Activated CD4-positive, alpha-beta T cell treated with anti-CD3 and anti-CD28 coated beads, Interleukin-10, Interleukin-2, amounts not matched to agents 100 ng/mL and 50 ng/mL, durations not matched to agents 16 hours and 8 hours (primary cell): ENCODE data around the gene CPNE2.
"Not testable (repeated sequence)": the region's sequence is repeated elsewhere in the genome, so short reads cannot be mapped to it uniquely, and the experiment has no call there.

ENCODE experiments used
- DNase-seq: peaks from one replicate; pipeline ENCODE4 v3.0.0-alpha.2; 2020

Gene CPNE2

DNA sequence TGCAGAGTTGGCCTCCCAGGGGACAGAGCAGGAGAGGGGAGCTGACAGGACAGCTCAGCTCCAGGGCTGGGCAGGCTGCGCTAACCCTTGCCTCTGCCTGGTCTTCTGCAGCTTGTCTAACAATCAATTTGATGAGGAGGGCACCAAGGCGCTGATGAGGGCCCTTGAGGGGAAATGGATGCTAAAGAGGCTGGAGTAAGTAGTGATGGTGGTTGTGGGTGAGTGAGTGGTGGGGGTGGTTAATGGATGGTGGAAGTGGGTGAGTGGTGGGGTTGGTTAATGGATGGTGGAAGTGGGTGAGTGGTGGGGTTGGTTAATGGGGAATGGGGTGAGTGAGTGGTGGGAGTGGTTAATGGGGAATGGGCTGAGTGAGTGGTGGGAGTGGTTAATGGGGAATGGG, 22.0 kb upstream of the CPNE2 start:
- no peak for DNase-seq

DNA sequence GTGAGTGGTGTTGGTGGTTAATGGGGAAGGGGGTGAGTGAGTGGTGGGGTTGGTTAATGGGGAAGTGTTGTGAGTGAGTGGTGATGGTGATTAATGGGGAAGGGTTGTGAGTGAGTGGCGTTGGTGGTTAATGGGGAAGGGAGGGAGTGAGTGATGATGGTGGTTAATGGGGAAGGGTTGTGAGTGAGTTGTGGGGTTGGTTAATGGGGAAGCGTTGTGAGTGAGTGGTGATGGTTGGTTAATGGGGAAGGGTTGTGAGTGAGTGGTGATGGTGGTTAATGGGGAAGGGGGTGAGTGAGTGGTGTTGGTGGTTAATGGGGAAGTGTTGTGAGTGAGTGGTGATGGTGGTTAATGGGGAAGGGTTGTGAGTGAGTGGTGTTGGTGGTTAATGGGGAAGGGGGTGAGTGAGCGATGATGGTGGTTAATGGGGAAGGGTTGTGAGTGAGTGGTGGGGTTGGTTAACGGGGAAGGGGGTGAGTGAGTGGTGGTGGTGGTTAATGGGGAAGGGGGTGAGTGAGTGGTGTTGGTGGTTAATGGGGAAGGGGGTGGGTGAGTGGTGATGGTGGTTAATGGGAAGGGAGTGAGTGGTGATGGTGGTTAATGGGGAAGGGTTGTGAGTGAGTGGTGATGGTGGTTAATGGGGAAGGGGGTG, 21.2 kb upstream of the CPNE2 start:
- DNase-seq: not testable (repeated sequence)

DNA sequence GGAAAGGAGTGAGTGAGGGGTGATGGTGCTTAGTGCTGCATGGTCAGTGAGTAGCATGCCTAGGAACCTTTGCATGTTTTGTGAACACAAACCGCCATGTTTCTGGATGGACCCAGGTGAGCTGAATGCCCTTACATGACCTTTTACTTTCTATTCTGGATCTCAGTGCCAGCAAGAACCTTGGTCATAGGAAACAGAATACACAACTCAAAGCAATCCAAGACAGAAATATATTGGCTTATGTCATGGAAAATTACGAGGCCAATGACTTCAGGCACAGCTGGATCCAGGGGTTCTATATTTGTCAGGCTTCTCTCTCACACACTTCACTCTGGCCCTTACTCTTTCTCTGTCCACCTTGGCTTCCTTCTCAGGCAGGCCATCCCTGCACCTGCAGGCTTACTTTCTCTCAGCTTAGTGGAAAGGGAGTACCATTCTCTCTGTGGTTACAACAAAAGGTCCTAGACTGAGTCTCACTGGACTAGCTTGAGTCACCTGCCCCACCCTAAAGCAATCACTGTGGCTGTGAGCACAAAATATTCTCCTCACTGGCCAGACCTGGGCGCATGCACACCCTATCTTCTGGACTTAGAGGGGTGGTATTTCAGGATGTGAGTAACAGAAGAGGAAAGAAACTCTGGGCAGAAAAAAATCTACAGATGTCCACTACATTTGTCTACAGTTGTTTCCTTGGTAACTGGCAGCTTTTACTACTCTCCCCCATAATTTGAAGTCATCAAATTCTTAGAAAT, 20.4 kb upstream of the CPNE2 start:
- no peak for DNase-seq

DNA sequence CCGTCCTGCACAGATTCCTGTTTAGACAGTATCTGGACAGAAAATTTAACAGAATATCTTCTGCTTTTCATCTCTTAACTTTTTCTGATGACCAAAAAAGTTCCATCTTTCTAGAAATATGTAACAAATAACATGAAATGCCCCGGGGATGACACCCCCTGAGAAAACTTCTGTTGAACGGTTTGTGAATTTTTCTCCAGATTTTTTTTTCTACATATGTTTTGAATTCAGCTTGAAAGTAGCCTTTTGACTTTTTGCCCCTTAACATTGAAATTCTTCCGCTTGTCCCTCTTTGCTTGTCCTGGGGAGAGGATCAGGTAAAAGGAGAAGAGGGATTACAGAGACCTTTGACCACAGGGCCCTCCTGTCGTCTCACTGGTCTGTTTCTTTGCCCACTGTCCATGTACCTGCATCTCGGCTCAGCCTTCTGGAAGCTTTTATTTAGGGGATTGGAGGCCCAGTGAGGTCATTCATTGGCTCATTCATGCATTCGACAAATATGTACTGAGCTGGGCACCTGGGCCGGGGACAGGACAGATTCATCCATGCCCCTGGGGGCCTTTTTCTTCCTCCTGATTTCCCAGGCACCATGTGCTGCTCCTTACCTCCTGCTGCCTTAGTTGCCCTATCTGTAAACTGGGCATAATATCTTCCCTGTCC, 19.6 kb upstream of the CPNE2 start:
- DNase-seq: no peak

DNA sequence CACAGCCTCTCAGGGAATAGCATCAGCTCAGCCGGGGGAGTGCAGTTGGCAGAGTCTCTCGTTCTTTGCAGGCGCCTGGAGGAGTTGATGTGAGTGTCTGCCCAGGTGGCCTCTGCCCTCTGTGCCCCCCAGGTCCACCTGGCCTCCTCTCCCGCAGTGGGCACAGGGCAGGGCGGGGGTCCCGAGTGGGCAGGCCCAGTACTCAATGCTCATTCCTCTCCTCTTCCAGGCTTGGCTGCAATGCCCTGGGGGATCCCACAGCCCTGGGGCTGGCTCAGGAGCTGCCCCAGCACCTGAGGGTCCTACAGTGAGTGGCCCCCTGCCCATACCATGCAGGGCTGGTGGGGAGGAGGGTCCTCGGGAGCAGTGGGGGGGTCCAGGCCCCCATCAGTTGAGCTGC, 14.7 kb upstream of the CPNE2 start:
- no peak for DNase-seq

DNA sequence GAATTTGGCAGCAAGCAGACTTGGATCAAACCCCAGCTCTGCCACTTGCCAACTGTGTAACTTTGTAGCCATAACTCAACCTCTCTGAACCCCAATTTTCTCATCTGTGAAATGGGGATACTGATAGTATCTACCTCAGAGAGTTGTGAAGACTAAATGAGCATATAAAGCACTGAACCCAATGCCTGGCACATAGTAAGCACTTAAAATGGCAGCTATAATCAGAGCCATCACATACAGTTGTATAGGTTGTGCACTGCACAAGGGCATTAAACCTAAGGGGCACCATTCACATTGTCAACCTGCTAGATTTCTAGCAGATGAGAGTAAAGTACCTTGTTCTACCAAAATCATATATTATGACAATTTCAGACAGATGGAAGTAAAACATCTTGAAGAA, 10.6 kb upstream of the CPNE2 start:
- DNase-seq: no peak

DNA sequence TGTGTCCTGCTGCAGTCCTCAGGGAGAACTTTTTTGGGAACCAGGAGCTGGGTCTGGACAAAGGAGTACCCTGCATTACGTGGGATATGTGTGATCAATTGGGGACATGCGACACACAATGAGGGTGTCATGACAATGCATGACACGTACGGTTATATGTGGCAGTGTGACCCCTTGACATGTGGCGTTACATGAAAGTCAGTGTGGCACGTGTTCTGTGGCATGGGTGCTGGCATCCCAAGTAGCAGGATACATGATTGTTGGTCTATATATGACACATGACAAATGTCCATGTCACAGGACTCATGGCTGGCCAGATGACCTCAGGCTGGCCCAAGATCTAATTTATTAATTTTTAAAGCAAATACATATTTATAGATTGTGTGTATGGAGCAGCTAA, 9.7 kb upstream of the CPNE2 start:
- no peak for DNase-seq

DNA sequence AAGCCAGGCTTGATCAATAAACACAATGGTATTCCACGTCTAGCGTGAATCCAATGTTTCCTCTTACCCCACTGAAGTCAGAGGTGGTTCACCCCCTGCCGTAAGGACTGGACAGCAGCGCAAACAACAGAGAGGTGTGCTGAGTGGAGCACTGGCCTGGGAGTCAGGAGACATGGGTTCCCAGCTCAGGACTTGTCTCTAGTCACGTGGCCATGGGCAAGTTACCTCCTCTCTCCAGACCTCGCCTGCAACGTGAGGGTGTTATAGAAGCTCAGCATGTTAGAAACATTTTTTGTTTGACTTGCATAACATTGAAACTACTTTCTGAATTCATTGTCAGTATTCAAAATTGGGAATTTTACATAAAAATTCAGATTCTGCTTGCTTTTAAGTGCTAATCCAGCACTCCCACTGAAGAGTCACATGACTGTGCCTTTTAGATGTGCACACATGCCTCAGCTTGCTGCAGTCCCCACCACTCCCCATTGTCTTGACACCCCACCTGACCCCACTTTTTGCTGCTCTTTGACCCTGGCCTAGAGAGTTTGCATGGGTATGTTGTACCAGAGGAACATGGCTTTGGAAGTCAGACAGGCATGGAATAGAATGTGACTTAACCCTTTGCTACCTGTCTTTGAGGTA, 8.8 kb upstream of the CPNE2 start:
- DNase-seq: no peak

DNA sequence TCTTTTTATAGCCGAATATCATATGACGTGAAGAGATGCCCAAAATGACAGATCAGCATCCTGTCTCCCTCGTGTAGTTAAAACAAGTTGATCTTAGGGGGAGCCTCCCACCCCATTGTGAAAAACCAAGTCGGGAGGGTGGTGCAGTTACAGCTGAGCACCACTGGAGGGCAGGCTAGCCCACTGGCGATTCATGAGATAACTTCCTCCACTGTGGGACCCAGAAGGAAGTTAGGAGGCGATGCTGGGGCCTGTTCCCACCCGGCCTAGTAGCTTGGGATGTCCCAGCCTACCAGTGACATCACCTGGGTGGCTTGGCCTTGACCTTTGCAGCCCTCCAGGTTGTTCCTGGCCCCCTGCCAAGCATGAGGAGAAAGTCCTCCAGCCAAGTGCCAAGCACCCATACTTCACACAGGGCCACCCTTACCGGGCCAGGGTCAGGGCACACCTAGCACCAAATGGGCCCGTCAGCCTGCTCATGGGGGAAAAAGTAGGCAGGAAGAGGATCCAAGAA, 8.1 kb upstream of the CPNE2 start:
- DNase-seq: peak; percentile 79

DNA sequence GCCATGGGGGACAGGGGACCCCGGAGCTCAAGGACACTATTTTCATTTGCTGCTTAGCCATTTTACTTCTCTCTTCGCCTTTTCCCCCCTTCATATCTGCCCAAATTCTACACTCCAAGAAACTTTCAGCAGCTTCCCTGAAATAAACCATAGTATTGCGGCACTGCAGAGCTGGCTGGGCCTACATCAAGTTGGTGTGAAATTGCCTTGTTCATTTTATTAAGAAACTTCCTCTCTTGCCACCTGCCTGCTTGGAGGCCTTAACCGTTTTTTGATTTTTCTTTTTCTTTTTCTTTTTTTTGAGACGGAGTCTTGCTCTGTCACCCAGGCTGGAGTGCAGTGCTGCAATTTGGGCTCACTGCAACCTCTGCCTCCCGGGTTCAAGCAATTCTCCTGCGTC, 7.4 kb upstream of the CPNE2 start:
- no peak for DNase-seq

DNA sequence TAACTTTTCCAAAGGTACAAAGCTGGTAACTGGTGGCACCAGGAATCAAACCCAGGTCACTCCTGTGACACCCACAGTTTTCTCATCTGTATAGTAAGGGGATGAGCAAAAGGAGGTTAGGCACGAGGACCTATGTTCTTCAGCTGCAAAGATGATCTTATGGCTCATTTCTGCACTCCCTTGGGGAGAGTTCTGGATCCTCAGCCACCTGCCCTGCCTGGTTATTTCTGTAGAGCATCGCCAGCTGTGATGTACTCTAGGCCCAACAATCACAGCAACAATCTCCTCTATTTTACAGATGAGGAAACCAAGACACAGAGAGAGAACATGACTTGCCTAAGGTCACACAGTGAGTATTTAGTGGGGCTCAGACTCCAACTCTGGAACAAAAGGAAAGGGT, 5.4 kb upstream of the CPNE2 start:
- DNase-seq: no peak

DNA sequence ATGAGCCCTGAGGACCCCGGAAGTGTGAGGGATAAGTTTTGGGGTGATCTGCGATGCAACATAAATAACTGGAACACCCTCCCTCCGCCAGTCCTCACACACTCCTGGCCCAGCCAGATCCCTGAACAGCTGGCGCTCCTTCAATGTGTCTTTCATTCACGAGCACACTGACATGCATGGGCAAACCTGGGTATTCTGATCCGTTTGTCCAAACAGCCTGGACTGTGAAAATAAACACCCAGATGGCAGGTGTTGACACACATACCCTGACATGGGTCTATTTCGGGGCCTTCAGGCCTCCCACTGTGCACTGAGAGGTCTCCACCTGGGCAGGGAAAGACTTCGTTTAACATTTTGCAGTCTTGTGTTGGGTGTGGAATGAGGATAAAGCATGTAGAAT, 3.0 kb upstream of the CPNE2 start:
- no peak for DNase-seq

DNA sequence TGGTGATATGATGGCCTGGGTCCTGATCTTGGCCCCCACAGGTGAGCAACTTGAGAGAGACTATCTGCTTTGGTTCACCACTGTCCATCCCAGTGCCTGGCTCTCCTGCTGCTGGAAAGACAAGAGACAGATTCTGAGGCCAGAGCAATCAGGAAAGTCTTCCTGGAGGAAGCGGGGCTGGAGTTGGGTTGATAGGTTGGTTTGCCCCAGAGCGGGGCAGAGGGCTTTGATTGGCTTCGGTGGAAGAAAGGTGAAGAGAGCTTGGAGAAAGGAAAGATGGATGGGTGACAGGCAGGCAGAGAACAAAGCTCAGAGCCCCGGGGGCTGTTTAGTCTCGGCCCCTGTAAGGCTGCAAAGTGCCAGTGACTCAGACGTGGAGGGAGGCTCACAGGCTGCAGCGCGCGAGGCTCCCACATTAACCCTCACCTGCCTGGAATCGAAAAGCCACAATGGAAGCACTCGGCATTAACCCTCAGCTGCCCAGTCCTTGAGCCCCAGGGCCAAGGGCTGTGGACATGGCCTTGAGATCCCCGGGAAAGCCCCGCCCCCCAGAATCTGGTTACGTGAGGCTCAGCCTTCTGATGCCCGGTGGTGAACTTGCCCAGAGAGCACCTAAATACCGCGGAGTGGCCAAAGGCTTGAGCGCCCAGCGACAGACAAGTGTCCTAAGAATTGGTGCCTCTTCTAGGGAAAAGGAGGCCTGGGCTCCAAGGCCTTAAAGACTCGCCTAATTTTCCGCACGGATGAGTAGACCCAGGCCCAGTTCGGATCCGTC, 996 bp upstream of the CPNE2 start:
- no peak for DNase-seq

DNA sequence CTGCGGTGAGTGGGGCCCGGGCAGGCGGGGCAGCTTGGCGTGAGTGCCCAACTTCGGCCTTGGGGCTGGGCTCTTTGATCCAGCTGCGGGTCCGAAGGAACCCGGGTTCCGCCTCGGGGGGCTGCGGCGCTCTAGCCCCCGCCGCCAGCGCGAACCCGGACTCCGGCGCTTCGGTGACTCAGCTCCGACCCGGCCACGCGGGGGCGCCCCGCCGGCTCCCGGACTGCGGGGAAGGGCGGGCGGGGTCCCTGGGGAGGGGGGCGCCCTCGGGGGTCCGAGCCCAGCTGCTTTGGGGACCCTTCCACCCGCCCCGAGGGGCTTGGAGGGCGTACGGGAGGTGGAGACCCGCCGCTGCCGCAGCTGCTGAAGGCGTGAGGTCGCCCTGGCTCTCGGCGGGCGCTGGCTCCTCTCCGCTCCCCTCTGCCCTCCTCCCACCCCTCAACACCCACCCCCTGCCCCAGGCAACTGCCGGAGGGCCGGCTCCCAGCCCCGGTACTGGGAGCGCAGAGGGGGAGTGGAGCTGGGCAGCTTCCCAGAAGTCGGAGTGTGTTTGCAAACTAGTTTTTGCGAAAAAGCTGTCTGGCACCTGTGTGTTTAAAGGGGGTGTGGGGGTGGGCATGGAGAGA, 516 bp downstream of the CPNE2 start:
- peak; percentile 50 for DNase-seq

DNA sequence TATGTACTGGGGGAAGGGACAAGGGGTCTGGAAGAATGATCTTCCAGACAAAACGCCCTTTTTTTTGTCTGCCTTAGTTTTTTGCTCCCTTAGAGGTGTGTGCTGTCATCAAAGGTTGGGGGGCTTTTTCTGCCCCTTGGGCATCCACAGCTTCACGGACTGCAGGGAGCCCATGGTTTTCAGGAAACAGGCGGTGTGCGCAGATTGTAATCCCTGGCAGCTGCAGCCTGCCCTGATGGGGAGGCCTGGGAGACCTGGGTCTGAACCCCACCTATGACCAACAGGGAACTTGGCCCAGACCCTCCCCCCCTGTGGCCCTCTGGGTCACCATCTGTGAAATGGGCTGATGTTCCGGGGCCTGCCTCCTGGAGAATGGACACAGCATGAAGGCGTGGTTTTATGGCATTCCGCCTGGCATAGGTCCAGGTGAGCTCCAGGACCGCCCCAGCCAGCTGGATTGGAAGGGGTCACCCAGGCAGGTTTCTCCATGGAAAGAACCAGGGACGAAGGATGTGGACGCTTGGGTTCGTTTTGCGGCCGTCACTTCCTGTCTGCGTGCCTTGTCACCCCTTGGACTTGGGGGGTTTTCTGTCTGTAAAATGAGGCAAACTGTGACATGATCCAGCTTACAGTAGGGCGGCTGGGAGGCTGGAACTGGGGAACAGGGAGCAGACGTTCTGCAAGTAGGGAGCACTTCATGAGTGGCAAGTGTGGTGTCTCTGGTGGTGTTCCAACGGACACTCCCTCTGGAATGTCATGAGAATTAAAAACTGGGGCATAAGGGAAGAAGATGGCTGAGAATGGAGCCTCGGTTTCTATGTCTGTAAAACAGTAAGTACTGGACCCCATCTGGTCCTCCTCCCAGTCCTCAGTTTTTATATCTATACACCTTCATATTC, 1.5 kb downstream of the CPNE2 start:
- no peak for DNase-seq

DNA sequence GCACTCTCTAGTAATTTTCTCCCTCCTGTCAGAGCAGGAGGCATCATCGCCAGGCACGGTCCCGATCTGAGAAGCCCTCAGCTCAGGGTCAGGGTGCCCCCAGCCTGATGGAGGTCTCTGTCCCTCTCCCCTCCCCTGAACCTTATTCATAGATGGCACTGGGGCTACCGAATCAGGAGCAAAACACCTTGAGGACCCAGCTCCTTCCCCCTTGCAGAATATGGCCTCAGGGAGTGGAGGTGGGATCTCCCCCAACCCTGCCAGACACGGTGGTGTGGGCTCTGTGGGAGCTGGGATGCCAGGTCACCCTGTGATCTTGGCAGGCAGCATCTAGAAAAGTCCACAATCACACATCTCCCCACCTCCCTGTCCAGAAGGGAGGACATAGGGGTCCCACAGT, 2.5 kb downstream of the CPNE2 start:
- no peak for DNase-seq

DNA sequence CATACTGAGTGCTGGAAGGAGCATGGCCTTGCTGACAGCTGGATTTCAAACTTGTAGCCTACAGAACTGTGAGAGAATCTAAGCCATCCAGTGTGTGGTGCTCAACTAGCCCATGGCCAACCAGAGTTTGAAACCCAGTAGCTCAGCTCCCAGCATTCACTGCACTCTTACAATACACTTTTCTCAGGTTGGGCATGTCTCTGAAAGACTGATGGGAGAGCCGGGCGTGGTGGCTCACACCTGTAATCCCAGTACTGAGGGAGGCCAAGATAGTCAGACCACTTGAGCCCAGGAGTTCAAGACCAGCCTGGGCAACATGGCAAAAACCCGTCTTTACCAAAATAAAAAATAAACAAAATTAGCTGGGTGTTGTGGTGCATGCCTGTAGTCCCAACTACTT, 3.8 kb downstream of the CPNE2 start:
- no peak for DNase-seq

DNA sequence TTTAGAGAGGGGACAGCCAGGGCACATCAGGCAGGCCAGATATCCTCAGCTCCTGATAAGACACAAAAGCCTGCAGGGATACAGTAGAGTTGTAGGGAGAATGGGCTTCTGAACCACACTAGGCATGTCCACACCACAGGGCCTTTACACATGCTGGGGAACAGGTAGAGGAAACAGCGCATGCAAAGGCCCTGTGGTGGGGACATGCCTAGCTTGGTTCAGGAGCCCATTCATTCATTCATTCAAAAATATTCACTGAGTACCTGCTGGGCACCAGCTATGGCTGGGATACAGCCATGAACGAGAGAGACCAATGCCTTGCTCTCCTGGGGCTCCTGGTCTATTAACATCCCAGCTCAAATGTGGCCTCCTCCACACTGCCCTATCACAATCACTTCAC, 4.4 kb downstream of the CPNE2 start:
- no peak for DNase-seq

DNA sequence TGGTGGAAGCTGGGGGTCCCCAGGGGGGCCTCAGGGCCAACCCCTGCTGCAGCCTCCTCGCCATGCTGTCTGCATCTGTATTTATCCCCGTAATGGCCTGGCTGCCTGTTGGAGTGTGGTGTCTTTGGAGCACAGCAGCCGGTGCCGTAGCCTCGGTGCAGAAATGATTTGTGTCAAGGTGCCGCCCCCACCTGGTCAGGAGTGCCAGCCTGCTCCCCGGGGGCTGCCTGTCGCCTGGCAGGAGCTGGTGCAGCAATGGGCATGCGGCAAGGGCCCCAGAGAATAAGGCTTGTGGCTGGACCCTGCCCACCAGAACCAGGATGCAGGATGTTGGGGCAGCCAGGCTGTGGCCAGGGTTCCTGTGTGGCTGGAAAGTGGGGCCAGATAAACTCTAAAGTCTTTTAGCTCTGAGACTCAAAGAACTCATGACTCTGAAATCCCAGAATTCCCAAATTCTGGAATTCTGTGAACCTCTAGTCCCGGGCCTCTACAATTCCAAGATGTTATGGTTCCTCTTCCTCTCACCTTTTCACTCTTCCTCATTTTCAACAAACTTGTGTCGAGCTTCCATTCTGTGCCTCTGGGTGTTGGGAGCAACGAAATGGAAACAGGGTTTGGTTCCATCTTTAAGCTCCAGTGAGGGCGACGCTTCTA, 5.9 kb downstream of the CPNE2 start:
- no peak for DNase-seq

DNA sequence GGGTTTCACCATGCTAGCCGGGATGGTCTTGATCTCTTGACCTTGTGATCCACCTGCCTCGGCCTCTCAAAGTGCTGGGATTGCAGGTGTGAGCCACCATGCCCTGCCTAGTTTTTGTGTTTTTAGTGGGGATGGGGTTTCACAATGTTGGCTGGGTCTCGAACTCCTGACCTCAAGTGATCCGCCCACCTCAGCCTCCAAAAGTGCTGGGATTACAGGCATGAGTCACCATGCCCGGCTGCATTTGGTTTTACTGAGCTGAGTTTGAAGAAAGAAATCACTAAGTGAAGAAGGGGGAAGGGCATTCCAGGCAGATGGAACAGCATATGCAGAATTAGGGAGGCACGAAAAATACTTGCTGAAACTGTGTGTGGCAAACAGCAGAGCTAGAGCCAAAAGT, 7.6 kb downstream of the CPNE2 start:
- DNase-seq: not testable (repeated sequence)

DNA sequence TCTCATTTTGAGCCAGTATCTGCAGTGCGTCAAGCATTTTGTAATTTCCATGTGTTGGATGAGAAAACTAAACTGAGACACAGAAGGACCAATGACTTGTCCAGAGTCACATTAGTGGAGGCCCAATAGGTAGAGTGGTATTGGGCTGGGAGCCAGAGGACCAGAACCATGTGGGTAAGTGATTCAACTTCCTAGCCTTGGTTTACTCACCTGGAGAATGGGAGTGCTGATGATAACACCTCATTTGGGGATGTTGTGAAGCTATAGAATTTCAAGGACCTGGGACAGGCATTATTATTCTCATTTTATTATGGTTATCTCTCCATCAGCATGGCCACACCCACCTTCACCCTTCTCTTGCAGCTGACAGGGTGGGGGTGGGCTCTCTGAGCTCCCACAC, 8.1 kb downstream of the CPNE2 start:
- no peak for DNase-seq
